HepG2 (cell line): ENCODE measurements around the gene C1orf87. TPM values are rescaled to one million over a fixed set of nuclear protein-coding genes. Genes with fewer than 3 reads are reported as not detected.

ENCODE experiments used
- ATAC-seq: fragments of 200-7000 bp; cut with Tn5 transposase; 3 replicates; pipeline ENCODE4 v1.9.1; 2020; ENCODE audit warnings: mild to moderate bottlenecking, moderate library complexity
- BruUV-seq: library from RNA; stranded (reverse); fragments of 400-500 nt; replicated peaks from 2 replicates; lab custom pipeline; 2021; lab: Mats Ljungman, UMichigan
- CTCF ChIA-PET: fragments of 300-600 bp; formaldehyde crosslinking; extraction: SDS; loops from one replicate; lab custom pipeline; 2021; ENCODE audit warnings: low total read pairs, inconsistent platforms, low intra/inter-chr PET ratio; lab: Yijun Ruan, JAX
- POLR2A ChIA-PET: fragments of 350-600 bp; sonication (Branson Sonifier 250); formaldehyde crosslinking; loops from one replicate; lab custom pipeline; 2020; ENCODE audit warnings: antibody characterized with exemption, inconsistent platforms; lab: Yijun Ruan, JAX
- DNase-seq: peaks from one replicate; pipeline ENCODE4 v3.0.0-alpha.2; 2015; ENCODE audit warnings: low spot score
- FAIRE-seq: peaks from 3 replicates; lab custom pipeline; 2011; peaks lifted over from hg19 to GRCh38; lab: Jason Lieb, UNC
- H2AFZ ChIP-seq: one replicate; pipeline ENCODE4 v1.6.1; 2011; ENCODE audit warnings: low read length, inconsistent platforms
- H3K27ac ChIP-seq: fragments of 300-600 bp; 3 replicates; pipeline ENCODE4 v1.8.0; 2011; ENCODE audit warnings: mixed run types, mild to moderate bottlenecking, mixed read lengths, low read length, inconsistent platforms; ENCODE audit not compliant: insufficient read depth; ENCODE audit errors: extremely low read length
- H3K27me3 ChIP-seq, 2 experiments: fragments of 200-600 bp in 1 of 2; 2 replicates in 1 of 2; 3 replicates in 1 of 2; pipeline versions ENCODE4 v1.6.0 to v1.8.0; 2011; ENCODE audit warnings: low read length in 2 of 2, mild to moderate bottlenecking in 2 of 2, moderate library complexity in 2 of 2, inconsistent platforms in 1 of 2; ENCODE audit not compliant: insufficient read depth in 2 of 2, control insufficient read depth in 1 of 2
- H3K36me3 ChIP-seq, 2 experiments: fragments of 200-600 bp in 1 of 2; replicated peaks in 1 of 2; 2 replicates in 1 of 2; 3 replicates in 1 of 2; pipeline versions ENCODE4 v1.5.1 to v1.8.0; 2011; ENCODE audit warnings: low read length in 2 of 2, inconsistent platforms in 1 of 2; ENCODE audit not compliant: insufficient read depth in 2 of 2, control insufficient read depth in 1 of 2
- H3K4me1 ChIP-seq: 2 replicates; pipeline ENCODE4 v1.5.1; 2012; ENCODE audit warnings: low read length, inconsistent platforms; ENCODE audit not compliant: insufficient read depth
- H3K4me2 ChIP-seq: 2 replicates; pipeline ENCODE4 v1.6.0; 2011; ENCODE audit warnings: low read depth, low read length, inconsistent platforms
- H3K4me3 ChIP-seq, 3 experiments: fragments of 200-600 bp in 1 of 3; sonication (generic), shearing (Covaris generic) in 1 of 3; replicated peaks in 1 of 3; 2 replicates each; pipeline ENCODE4 v1.5.1; 2011 to 2016; ENCODE audit warnings: low read length in 3 of 3, inconsistent platforms in 2 of 3, low read depth in 2 of 3, mild to moderate bottlenecking in 2 of 3, control low read depth in 1 of 3, mixed read lengths in 1 of 3; ENCODE audit not compliant: insufficient read depth in 1 of 3
- H3K79me2 ChIP-seq: one replicate; pipeline ENCODE4 v1.6.1; 2011; ENCODE audit warnings: low read length, inconsistent platforms; ENCODE audit not compliant: insufficient read depth
- H3K9ac ChIP-seq: 2 replicates; pipeline ENCODE4 v1.6.0; 2011; ENCODE audit warnings: mild to moderate bottlenecking, low read depth, low read length, inconsistent platforms; ENCODE audit not compliant: insufficient read depth
- H3K9me3 ChIP-seq: 2 replicates; pipeline ENCODE4 v1.5.1; 2012; ENCODE audit warnings: mild to moderate bottlenecking, low read length
- H4K20me1 ChIP-seq: 2 replicates; pipeline ENCODE4 v1.6.0; 2011; ENCODE audit warnings: inconsistent platforms, mild to moderate bottlenecking, low read length, moderate library complexity; ENCODE audit not compliant: insufficient read depth
- ASH2L ChIP-seq: fragments of 300-600, 200-600 bp; sonication (generic); IDR thresholded peaks from 2 replicates; pipeline ENCODE4 v1.7.0; 2017; ENCODE audit warnings: low read depth, mild to moderate bottlenecking, moderate library complexity, mixed read lengths, low read length; ENCODE audit not compliant: insufficient read length
- EHMT2 ChIP-seq: fragments of 200-600 bp; sonication (generic); IDR thresholded peaks from 2 replicates; pipeline ENCODE4 v1.7.0; 2017; ENCODE audit warnings: antibody characterized with exemption, low read depth, low read length, borderline replicate concordance
- EZH2 ChIP-seq: conservative IDR thresholded peaks from 2 replicates; pipeline ENCODE4 v1.6.1; 2012; ENCODE audit warnings: mild to moderate bottlenecking, low read depth, low read length, moderate library complexity
- HNRNPH1 ChIP-seq: fragments of 200-400 bp; formaldehyde crosslinking; optimal IDR thresholded peaks from 2 replicates; pipeline ENCODE3; 2017; ENCODE audit warnings: mild to moderate bottlenecking, low read depth, low read length
- KAT7 ChIP-seq: IDR thresholded peaks from 2 replicates; pipeline ENCODE4 v1.6.1; 2018; ENCODE audit warnings: borderline replicate concordance, missing compliant biosample characterization
- MXI1 ChIP-seq: IDR thresholded peaks from 3 replicates; pipeline ENCODE4 v1.6.1; 2012; ENCODE audit warnings: low read depth, low read length, inconsistent platforms, borderline replicate concordance
- ZBTB40 ChIP-seq, 2 experiments: fragments of 450-650 bp in 1 of 2; sonication (generic) in 1 of 2; formaldehyde crosslinking in 1 of 2; IDR thresholded peaks; 2 replicates each; pipeline versions ENCODE4 v1.6.1 to v1.8.0; 2016 to 2022; ENCODE audit warnings: antibody characterized with exemption in 1 of 2, mild to moderate bottlenecking in 1 of 2, missing genetic modification reagents in 1 of 2
- ZBTB8A ChIP-seq: sonication (generic); formaldehyde crosslinking; IDR thresholded peaks from 2 replicates; pipeline ENCODE4 v1.4.0; 2020; ENCODE audit warnings: mild to moderate bottlenecking, low read depth, missing genetic modification reagents, borderline replicate concordance
- ZNF530 ChIP-seq: sonication (generic); formaldehyde crosslinking; IDR thresholded peaks from 2 replicates; pipeline ENCODE4 v1.5.0; 2020; ENCODE audit warnings: low read depth, mild to moderate bottlenecking, missing genetic modification reagents
- ZNF747 ChIP-seq: sonication (generic); formaldehyde crosslinking; IDR thresholded peaks from 2 replicates; pipeline ENCODE4 v1.8.1; 2023; ENCODE audit warnings: missing genetic modification reagents, mild to moderate bottlenecking, borderline replicate concordance
- WGBS: methylation state at CpG from one replicate; pipeline ENCODE4 v1.1.6; 2017; ENCODE audit warnings: low lambda C conversion rate; 5-methylcytosine and 5-hydroxymethylcytosine counted together
- in situ Hi-C: cut with HindIII; loops from 2 replicates; pipeline ENCODE4 v1.10.0; 2017; ENCODE audit warnings: low pct_unique_long_range_greater_than_20kb; ENCODE audit not compliant: extremely low pct_ligation_motif_present
- intact Hi-C: fragments of 100-400 bp; cut with micrococcal nuclease; formaldehyde crosslinking; loops from one replicate; pipeline ENCODE4 v1.10.0; 2022; ENCODE audit not compliant: unreplicated experiment
- polyA plus RNA-seq, 8 experiments: library from polyadenylated mRNA; depleted of rRNA in 3 of 8; stranded (reverse) in 7 of 8; unstranded in 1 of 8; fragments of >200 nt; fragmentation: Illumina TruSeq in 4 of 8; extraction: Trizol in 4 of 8; gene quantifications; 2 replicates each; pipeline versions ENCODE4 v1.2.1 to v1.2.3, GENCODE V29; 2011 to 2016; ENCODE audit warnings: low read depth in 4 of 8, missing spikeins in 1 of 8, mixed read lengths in 1 of 8; ENCODE audit not compliant: insufficient read depth in 1 of 8
- total RNA-seq, 5 experiments: library from RNA; depleted of rRNA; stranded (reverse); fragments of >200 nt; fragmentation: Illumina TruSeq; extraction: Trizol; gene quantifications; 2 replicates each; pipeline ENCODE4 v1.2.3, GENCODE V29; 2016; ENCODE audit warnings: low read depth in 1 of 5

C1orf87 gene
- total and polyA plus RNA-seq, 2 of the 13 experiments (the other 11 are each of a cell fraction or from before 2014, with no cell fraction given): not detected

- TF ChIP-seq EHMT2: no peak
- no peak for TF ChIP-seq ZBTB8A (CRISPR knock-in tag)
Measured at GRCh38 chr1:59967780-59968179, 105.8 kb downstream of the C1orf87 start (continued).

GRCh38 chr1:59967141-59967697, 106.4 kb downstream of the C1orf87 start:
- Histone ChIP-seq H4K20me1 (no peaks in the 10 kb centered on the region), H3K4me2 (no peak overlapping the region), H3K4me3 (no peak overlapping the region), H2AFZ (no peak overlapping the region), H3K4me1 (no peaks in the 10 kb centered on the region), H3K79me2 (no peaks in the 10 kb centered on the region), H3K9ac (no peak overlapping the region), H3K27ac (no peak overlapping the region), H3K27me3 (peaks cover 0 to 12% of the 10 kb centered on the region in 2 experiments; a peak in 1 of 5 replicates), H3K9me3 (no peaks in the 10 kb centered on the region), H3K36me3 (no peaks in the 10 kb centered on the region)
- ATAC-seq (no peak), DNase-seq (no peak), FAIRE-seq (no peak)
- BruUV-seq: no TSS peak
- in situ Hi-C loops: no loop called here
- CTCF ChIA-PET: no interaction called here
- POLR2A ChIA-PET: no interaction called here
- intact Hi-C loops: no loop called here
- TF ChIP-seq ZNF747 (CRISPR knock-in tag) (no peak), MXI1 (no peak), ZNF530 (CRISPR knock-in tag) (no peak), ASH2L (no peak), EZH2 (no peak), ZBTB40 (IDR thresholded peaks at IDR 0.05) (no peak), ZBTB40 (CRISPR knock-in tag; IDR thresholded peaks at IDR 0.05) (no peak), KAT7 (CRISPR knock-in tag) (no peak), HNRNPH1 (no peak)
- 10% methylated on average over 6 of the region's 6 CpGs for WGBS
